CD4-positive, alpha-beta T cell treated with Interferon gamma for 1 hour (primary cell): Measurements from ENCODE around the gene MARCHF10.

Source experiments
- DNase-seq: peaks from one replicate; pipeline ENCODE4 v3.0.0-alpha.2; 2020

The MARCHF10 gene

GRCh38 chr17:62653826-62654761 is 154.0 kb downstream of the MARCHF10 start:
- no peak for DNase-seq

GRCh38 chr17:62653002-62653825 is 154.9 kb downstream of the MARCHF10 start:
- peak; percentile 42 for DNase-seq

GRCh38 chr17:62652251-62653001 is 155.7 kb downstream of the MARCHF10 start:
- peak; percentile 24 for DNase-seq
